Upper lobe of left lung (tissue), 4 donors: ENCODE results near the gene FMNL2.

Experiments
- EP300 ChIP-seq, 4 donors: sonication (generic); formaldehyde crosslinking; IDR thresholded peaks; one replicate each; pipeline ENCODE4 v1.5.1; 2017; ENCODE audit warnings: antibody characterized with exemption in 4 of 4, control low read depth in 2 of 4
- POLR2A ChIP-seq, 4 donors: fragments of 450-650 bp; IDR thresholded peaks; one replicate each; pipeline ENCODE4 v1.5.1; 2016 to 2017; ENCODE audit warnings: antibody characterized with exemption in 4 of 4, mild to moderate bottlenecking in 2 of 4
- POLR2AphosphoS5 ChIP-seq, 2 donors: sonication (generic); formaldehyde crosslinking; IDR thresholded peaks; one replicate each; pipeline ENCODE4 v1.5.1; 2017; ENCODE audit warnings: antibody characterized with exemption in 2 of 2
- TF ChIP-seq, protein P1 (sequence below), 6 experiments: fragments of 450-650 bp in 4 of 6; fragments of 200-600 bp in 2 of 6; sonication (generic) in 2 of 6; IDR thresholded peaks; one replicate each; pipeline ENCODE4 v1.5.1; 2016 to 2019; ENCODE audit warnings: antibody characterized with exemption in 6 of 6

DNA sequence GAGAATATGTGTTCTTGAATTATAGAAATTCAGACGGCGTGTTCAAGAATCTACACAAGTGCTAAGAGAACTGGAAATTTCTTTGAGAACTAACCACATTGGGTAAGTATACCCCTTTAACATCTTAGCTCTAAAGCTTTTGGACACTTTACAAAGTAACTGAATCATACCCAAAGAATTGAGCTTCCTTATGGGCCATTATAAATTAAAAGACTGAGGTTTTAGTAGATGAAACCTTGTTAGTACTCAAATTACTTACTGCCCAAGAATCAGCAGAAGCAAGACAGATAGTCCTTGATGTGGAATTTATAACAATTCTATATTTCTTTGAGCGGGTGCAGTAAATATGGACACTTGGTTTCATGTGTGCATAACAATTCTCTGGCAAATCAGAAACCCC, 214.0 kb downstream of the FMNL2 start:
- no peak for TF ChIP-seq POLR2A (IDR thresholded peaks at IDR 0.05)
- TF ChIP-seq, protein P1, sequence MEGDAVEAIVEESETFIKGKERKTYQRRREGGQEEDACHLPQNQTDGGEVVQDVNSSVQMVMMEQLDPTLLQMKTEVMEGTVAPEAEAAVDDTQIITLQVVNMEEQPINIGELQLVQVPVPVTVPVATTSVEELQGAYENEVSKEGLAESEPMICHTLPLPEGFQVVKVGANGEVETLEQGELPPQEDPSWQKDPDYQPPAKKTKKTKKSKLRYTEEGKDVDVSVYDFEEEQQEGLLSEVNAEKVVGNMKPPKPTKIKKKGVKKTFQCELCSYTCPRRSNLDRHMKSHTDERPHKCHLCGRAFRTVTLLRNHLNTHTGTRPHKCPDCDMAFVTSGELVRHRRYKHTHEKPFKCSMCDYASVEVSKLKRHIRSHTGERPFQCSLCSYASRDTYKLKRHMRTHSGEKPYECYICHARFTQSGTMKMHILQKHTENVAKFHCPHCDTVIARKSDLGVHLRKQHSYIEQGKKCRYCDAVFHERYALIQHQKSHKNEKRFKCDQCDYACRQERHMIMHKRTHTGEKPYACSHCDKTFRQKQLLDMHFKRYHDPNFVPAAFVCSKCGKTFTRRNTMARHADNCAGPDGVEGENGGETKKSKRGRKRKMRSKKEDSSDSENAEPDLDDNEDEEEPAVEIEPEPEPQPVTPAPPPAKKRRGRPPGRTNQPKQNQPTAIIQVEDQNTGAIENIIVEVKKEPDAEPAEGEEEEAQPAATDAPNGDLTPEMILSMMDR (IDR thresholded peaks at IDR 0.05), result no peak
- TF ChIP-seq EP300 (IDR thresholded peaks at IDR 0.05), result no peak
- TF ChIP-seq POLR2AphosphoS5 (IDR thresholded peaks at IDR 0.05), result no peak
